ENCODE measurements around the gene KASH5.

Gene KASH5

DNA sequence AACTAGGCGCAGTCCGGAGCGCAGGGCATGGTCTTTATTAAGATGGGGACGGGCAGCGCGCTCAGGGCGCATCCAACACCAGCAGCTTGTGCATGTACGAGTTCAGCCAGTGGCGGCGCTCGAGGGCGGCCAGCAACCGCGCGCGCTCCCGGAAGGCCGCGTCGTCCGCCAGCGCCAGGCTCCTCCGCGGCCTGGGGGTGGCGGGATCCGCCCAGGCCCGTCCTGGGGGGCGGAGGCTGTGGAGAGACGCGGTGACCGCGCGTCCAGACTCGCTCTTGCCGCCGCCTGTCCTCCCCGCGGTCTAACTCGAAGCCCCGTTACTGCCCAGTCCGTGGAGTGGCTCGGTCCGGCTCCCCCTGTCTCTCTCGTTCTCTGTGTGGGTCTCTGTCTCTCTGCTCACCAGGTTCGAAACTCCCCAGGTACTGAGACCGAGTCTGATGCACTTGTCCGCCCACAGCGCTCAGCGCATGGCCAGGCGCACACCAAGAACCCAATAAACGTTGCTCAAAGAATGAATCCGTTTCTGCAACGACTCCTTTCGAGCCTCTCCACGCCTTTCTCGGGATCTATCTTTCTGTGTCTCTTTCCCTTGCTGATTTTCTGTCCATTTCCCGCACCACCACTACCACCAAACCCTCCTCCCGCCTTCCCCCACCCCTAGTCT, 34.5 kb downstream of the KASH5 start:
- peak; percentile 31 to 60 for DNase-seq

GRCh38 chr19:49423071-49423984, 35.3 kb downstream of the KASH5 start, which contains the start of gene PTH2:
PTH2 (minus strand) TSS chr19:49423441; CDS start chr19:49423339, 102 bp downstream.
- no peak for DNase-seq

- DNase-seq: no peak
Observed at GRCh38 chr19:49423985-49424303, 35.9 kb downstream of the KASH5 start.

GRCh38 chr19:49425178-49425577, 37.1 kb downstream of the KASH5 start, which contains the start of gene GFY:
GFY (plus strand) TSS chr19:49425388; CDS start chr19:49426431, 1,043 bp downstream.
- DNase-seq: no peak

- no peak for DNase-seq
Observed at GRCh38 chr19:49425922-49426592, 38.0 kb downstream of the KASH5 start.

DNA sequence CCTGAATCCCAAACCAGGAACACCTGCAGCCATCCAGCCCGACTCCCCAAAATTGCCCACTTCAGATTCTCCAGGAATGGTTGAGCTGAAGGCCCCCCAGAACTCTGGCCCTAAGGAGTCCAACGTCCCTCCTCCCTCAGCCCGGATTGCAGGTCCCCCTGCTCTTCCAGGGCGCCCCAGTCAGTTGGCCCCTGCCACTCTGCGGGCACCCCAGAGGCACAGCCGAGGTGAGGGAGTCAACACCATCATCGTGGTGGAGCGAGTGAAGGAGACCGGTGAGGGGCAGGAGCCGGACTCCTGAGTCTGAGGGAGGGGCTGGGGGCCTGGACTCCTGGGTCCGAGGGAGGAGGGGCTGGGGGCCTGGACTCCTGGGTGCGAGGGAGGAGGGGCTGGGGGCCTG, 39.3 kb downstream of the KASH5 start:
- DNase-seq: no peak

GRCh38 chr19:49427855-49428546, 40.0 kb downstream of the KASH5 start:
- DNase-seq: no peak

GRCh38 chr19:49428547-49429451, 40.8 kb downstream of the KASH5 start:
- DNase-seq: no peak

GRCh38 chr19:49430172-49430677, 42.2 kb downstream of the KASH5 start:
- DNase-seq: no peak

DNA sequence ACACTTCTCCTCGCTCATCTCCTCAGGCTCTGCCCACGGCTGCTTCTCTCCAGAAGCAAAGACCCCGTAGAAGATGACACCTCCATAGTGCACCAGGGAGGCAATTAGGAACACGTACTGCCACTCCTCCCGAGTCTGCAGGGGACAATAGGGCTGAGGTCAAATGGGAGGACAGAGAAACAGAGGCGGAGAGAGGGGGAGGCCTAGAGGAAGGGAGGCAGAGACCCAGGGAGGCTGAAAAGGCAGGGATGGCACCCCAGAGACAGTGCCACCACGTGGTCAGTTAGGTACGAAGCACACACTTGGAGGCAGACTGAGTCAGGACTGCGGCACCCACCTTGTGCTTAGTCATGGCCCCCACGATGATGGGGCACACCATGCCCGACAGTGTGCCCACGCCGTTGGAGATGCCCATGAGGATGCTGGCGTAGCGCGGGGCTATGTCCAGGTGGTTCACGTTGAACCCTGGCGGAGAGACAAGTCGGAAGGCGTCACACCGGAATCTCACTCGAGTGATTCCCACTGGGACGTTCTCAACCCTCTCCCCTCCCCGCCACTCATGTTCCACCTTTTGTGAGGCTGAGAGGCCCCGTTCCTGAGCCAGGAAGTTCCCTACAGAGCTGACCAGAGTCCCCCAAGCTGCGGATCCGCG, 42.8 kb downstream of the KASH5 start:
- DNase-seq: no peak

- no peak for DNase-seq
Observed at GRCh38 chr19:49431330-49431749, 43.3 kb downstream of the KASH5 start.

GRCh38 chr19:49432141-49433073, 44.4 kb downstream of the KASH5 start:
- DNase-seq: no peak

GRCh38 chr19:49433240-49433901, 45.3 kb downstream of the KASH5 start:
- DNase-seq: no peak

DNA sequence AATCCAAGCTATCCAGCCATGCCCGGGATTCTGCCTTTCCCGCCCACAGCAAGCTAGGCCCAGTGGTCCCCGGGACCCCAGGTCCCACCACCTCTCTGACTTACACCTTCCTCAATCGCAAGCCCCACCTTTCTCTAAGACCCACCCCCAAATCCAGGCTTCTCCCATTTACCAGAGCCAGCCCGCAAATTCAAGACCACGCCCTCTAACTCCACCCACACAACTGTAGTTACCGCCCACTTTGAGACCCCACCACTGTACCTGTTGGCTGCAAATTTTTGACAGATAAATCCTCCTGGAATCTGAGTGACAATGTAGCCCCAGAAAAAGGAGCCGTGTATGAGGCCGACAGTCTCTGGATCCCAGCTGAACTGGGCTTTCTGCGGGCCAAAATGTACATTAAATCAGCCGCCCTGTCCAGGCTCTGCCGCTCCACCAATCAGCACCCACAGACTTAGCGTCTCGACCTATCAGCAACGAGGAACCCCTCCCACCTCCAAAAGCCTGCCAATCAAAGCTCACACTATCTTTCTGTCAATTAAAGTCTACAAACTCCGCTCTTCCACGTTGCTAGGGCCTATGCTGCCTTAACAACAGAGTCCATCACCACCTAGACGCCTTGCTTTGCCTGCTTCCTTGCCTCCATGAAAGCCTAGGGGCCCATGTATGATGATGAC, 47.0 kb downstream of the KASH5 start:
- no peak for DNase-seq

- no peak for DNase-seq
Observed at GRCh38 chr19:49435670-49436069, 47.6 kb downstream of the KASH5 start.

- peak in 1 of 2 donors; percentile 65 for DNase-seq
Observed at GRCh38 chr19:49436381-49437017, 48.5 kb downstream of the KASH5 start.

DNA sequence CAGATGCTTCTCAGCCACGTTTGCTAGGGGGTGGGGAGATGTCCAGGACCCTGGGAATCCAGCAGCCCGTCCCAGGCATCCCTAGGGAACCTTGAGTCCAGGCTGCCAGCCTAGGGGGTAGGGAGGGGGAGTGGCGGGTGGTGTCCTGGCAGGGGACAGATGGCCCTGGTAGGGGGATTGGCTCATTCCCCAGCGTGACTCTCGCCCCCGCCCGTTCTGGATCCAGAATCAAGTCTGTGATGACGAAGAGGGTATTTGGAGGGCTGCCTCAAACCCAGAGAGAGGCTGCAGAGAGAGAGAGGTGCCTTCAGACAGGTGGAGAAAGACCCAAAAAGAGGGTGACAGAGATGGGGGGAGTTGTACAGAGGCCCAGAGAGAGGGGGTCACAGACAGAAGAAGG, 49.2 kb downstream of the KASH5 start:
- no peak for DNase-seq

- DNase-seq: no peak
Observed at GRCh38 chr19:49438261-49438660, 50.2 kb downstream of the KASH5 start.

All from stimulated activated CD4-positive, alpha-beta T cell treated with anti-CD3 and anti-CD28 coated beads, Interleukin-2, amount 100 ng/mL, for 48 hours (primary cell).